HG02763 (cell line): ENCODE data around the gene CLMN.
"Not testable (repeated sequence)": the region's sequence is repeated elsewhere in the genome, so short reads cannot be mapped to it uniquely, and the experiment has no call there.

Experiments
- ATAC-seq: cut with Tn5 transposase; IDR thresholded peaks from one replicate; pipeline ENCODE4 v1.9.1; 2021; ENCODE audit warnings: mild to moderate bottlenecking, moderate library complexity; ENCODE audit not compliant: unreplicated experiment

The CLMN gene

DNA sequence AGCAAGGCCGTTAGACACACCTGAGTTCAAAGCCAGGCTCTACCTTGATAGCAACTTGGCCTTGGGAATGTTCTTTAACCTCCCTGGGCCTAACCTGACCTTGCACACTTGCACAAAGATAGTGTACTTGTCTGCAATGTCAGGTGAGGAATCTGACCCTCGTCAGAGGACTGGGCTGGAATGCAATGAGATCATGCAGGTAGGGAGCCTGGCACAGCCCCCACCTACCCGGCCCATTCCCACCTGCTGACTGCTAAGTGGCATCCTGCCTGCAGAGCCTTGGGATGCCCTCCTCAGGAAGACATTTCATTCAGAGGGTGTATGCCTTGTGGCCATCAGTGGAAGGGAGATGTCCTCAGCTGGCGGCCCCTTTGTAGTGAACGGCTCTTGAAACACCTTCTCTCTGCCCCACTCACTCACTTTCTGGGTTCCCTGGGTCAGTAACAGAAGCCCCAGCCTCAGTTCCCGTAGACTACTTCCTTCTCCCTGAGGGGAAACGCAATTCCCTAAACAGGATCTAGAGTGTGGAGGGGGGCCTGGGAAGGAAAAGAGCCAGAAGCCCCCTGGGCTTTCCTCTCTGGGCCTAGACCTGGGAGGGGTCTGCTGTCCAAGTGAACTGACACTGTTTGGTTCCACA, 94.3 kb downstream of the CLMN start:
- no peak for ATAC-seq

DNA sequence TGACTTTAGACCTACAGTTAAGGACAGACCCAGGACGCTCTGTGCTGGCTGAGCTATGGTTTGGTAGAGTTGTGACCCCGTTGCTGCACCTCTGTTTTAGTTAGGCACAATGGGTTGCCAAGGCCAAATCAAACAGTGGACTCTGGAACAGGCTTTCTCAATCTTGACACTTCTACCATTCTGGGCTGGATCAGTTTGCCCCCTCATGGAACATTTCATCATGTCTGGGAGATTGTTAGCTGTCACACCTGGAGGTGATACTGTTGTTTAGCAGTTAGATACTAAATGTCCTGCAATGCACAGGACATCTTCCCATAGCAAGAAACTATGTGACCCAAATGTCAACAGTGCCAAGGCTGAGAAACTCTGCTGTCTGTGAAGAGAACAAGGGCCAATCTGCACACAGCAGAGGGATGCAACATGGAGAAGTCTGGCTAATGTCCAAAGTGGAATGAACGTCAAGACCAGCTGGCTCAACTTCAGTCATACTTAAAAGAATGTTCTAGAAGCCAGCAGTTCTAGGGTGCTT, 96.8 kb downstream of the CLMN start:
- no peak for ATAC-seq

DNA sequence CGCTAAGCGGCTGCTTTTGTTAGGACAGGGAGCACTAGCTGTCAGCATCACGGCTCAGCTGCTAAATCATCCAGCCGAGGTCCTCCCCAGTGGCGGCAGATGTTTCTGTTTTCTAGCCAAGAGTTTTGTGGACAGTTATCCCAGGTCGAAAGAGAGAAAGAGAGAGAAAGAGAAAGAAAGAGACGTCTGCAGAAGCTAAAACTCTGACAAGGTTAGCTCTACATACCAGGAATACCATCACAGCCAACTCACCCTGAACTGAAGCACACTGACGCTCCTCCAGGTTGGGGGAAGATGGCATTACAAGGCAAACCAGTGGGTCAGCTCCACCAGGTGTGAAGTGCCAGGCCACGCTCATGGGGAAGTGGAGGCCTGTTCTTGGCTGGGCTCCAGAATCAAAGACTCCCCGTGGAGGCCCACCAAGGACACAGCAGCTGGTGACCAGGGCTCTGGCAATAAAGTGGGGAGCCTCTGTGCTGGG, 97.5 kb downstream of the CLMN start:
- ATAC-seq = no peak

- ATAC-seq = no peak
Observed at GRCh38 chr14:95221531-95221930, 98.2 kb downstream of the CLMN start.

DNA sequence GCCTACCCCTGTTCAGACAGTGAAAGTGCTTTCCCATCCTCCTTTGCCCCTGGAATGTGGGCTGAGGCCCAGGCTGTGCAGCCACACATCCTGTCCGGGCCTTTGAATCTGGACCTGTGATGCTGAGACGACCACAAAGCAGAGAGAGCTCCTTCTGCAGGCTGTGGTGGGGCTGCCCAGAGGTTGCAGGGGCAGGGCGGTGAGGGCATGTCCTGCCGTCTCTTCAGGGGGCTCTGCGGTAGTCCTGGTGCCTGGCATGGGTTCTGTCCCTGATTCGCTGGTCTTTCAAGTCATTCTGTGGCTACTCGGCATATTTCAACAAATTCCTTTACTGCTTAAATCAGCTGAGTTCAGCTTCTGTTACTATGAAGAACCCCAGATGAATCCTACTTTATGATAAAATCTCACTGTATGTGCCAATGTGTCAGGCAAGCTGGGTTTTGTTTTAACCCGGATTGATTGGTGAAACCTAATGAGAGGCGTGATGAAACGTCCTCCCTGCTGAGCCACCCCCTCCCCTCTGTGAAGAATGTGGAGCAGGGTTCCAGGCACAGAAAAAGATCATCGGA, 99.0 kb downstream of the CLMN start:
- no peak for ATAC-seq

DNA sequence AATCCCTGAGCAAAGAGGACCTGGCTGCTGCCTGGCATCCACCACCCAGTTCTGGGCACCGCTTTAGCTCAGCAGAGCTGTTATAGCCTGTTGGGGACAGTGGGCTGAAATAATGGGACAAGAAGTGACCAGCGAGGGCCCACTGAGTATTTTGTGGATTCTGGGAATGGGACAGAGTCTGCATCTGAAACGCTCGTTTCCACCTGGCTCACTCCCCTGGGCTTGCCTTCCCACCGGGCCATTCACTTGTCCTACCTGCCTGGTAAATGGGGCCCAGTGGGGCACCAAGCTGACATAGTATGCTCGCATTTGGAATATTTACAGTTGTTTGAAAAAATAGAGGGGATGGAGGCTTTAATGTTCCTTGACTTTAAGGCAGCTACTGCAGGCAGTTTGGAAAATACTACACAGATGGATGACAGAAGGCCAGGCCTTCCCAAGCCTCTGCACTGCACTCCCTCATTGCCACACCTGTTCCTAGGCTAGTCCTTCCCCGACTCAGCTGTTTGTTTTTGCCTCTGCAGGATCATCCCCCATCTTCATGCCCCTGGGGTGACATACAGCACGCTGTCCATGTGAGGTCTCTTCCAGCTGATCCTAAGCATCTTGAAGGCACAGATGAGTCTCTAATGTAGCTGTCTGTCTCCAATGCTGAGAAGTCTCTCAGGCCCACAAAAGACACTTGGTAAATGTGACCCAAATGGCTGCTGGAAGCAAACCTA, 101.1 kb downstream of the CLMN start:
- no peak for ATAC-seq

GRCh38 chr14:95218006-95218405, 101.7 kb downstream of the CLMN start:
- no peak for ATAC-seq

DNA sequence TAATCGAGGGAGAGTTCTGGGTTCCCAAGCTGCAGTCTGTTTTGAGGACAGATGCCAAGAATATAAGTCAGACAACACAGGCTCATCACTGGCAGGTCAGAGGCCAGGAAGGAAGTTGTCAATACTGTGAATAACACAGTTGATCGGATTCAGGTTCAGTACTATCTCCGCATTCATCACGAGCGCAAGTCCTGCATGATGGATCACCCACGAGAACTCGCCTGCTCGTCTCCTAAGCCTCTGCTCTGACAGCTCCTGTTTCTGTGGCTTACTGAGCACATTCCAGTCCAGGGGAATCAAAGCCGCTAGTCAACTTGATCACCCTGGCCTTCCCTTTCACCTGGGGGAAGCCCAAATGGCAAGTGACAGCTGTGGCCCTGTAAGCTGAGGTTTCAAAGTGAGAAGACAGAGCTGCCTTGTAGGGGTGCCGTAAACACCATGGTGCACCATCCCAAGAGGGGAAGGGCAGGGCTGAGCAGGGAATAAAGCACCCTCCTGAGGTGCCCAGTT, 102.3 kb downstream of the CLMN start:
- no peak for ATAC-seq

DNA sequence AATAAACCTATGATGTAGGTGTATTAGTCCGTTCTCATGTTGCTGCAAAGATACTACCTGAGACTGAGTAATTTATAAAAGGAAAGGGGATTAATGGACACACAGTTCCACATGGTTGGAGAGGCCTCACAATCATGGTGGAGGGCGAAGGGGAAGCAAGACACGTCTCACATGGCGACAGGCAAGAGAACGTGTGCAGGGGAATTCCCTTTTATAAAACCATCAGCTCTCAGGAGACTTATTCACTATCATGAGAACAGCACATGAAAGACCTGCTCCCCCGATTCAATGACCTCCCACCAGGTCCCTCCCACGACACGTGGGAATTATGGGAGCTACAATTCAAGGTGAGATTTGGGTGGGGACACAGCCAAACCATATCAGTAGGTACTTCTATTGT, 103.7 kb downstream of the CLMN start:
- ATAC-seq = no peak

DNA sequence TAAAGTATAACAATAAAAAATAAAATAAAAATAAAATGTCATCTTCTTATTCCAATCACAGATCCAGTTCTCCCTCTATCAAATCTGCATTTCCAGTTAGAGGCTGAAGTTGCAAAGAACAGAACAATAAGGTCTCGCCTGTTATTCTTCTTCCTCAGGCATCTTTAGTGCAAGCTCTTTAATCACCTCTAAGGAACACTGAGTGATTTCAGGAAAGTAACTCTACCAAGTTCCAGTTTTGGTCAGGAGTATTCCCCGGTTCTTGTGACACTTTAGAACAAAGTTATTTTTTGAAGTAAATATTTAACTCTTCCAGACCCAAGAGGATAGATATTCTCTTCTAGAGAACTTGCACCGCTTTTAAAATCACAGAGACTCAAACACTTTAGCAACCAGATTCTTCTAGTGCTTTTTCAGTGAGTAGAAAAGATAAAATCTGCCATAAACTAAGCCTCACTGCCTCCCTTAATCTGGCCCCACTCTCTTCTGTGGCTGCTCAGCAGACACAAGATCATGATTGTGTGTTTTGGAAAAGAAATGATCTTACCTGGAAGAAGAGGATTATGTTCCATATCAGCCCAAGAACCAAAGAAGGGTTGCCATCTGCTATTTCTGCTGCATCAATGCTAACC, 104.5 kb downstream of the CLMN start:
- ATAC-seq = no peak

- ATAC-seq = no peak
Observed at GRCh38 chr14:95213774-95214173, 105.9 kb downstream of the CLMN start.

- ATAC-seq = peak; percentile 67
Observed at GRCh38 chr14:95211721-95212504, 107.8 kb downstream of the CLMN start.

GRCh38 chr14:95210699-95211098, 109.0 kb downstream of the CLMN start:
- no peak for ATAC-seq

DNA sequence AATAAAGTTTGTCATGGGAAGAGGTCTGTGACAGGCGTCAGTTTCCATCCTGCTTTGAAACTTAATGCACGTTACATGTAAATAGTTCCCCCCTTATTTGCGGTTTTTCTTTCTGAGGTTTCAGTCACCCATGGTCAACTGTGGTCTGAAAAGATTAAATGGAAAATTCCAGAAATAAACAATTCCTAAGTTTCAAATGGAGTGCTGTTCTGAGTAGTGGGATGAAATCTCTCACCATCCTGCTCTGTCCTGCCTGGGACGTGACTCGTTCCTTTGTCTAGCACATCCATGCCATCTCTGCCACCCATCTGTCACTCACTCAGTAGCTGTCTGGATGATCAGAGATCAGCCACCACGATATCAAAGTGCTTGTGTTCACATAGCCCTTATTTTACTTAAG, 111.1 kb downstream of the CLMN start:
- ATAC-seq = no peak

GRCh38 chr14:95207475-95208233, 112.1 kb downstream of the CLMN start:
- ATAC-seq = no peak

- no peak for ATAC-seq
Observed at GRCh38 chr14:95206534-95206933, 113.2 kb downstream of the CLMN start.

DNA sequence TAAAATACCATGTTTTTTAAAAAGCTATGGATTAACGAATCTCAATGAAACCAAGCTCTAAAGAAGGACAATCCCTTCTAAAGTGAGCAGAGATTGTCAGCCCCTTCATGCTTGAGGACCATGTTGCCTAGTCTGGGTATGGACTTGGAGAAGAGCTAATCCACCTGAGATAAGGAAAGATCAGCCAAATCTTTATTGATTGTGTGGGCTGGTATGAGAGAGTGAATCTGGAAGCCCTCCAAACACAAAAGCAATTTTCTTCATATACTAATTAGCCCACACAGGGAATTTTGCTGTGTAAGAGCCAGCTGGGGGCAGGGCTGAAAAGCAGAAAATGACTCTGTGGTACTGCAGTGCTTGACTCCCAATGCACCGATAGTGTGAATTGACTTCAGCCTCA, 115.0 kb downstream of the CLMN start:
- no peak for ATAC-seq

DNA sequence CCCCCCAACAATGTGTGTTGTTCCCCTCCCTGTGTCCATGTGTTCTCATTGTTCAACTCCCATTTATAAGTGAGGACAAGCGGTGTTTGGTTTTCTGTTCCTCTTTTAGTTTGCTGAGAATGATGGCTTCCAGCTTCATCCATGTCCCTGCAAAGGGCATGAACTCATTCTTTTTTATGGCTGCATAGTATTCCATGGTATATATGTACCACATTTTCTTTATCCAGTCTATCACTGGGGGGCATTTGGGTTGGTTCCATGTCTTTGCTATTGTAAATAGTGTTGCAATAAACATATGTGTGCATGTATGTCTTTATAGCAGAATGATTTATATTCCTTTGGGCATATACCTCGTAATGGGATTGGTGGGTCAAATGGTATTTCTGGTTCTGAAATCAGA, 118.0 kb downstream of the CLMN start:
- not testable (repeated sequence) for ATAC-seq

DNA sequence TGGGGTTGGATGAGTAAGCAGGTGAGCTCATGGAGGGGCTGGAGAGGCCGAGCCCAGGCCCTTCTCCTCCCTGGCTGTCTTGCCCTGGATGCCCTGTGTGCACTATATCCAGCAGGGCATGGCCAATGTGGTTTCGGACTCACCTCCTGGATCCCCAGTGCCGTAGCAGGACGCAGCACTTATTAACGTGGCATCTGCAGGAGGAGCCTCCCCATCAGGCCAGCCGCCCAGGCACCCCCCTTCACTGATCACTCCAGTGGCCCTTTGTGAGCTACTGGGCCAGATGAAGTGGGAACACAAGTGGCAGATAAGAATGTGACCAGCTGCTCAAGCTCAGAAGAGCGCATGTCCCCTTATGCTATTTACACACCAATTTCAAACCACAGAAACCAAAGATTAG, 119.3 kb downstream of the CLMN start:
- ATAC-seq = no peak
